Osteoblast (primary cell): ENCODE data around the gene PRKCA. TPM values are rescaled to one million over a fixed set of nuclear protein-coding genes. Genes with fewer than 3 reads are reported as not detected.

Source experiments
- DNase-seq: peaks from one replicate; pipeline ENCODE4 v3.0.0; 2011; ENCODE audit warnings: low spot score, mixed read lengths; ENCODE audit not compliant: insufficient read length; ENCODE audit errors: missing footprints
- H2AFZ ChIP-seq: 2 replicates; pipeline ENCODE4 v1.6.0; 2011; ENCODE audit warnings: mild to moderate bottlenecking, low read length
- H3K27ac ChIP-seq: 2 replicates; pipeline ENCODE4 v1.5.1; 2011; ENCODE audit warnings: mild to moderate bottlenecking, low read depth, low read length, moderate library complexity
- H3K27me3 ChIP-seq: 2 replicates; pipeline ENCODE4 v1.6.0; 2012; ENCODE audit warnings: mild to moderate bottlenecking, control low read depth, inconsistent platforms, low read length, moderate library complexity; ENCODE audit not compliant: insufficient read depth
- H3K36me3 ChIP-seq: 2 replicates; pipeline ENCODE4 v1.5.1; 2011; ENCODE audit warnings: mild to moderate bottlenecking, low read length, control low read depth, moderate library complexity; ENCODE audit not compliant: insufficient read depth
- H3K4me1 ChIP-seq: 2 replicates; pipeline ENCODE4 v1.5.1; 2011; ENCODE audit warnings: mild to moderate bottlenecking, low read length, control low read depth, moderate library complexity; ENCODE audit not compliant: insufficient read depth
- H3K4me2 ChIP-seq: 2 replicates; pipeline ENCODE4 v1.6.0; 2011; ENCODE audit warnings: mild to moderate bottlenecking, low read length; ENCODE audit not compliant: insufficient read depth
- H3K4me3 ChIP-seq: fragments of 200-600 bp; sonication (generic); 3 replicates; pipeline ENCODE4 v1.5.1; 2012; ENCODE audit warnings: mild to moderate bottlenecking, low read length, inconsistent platforms; ENCODE audit not compliant: insufficient read depth
- H3K79me2 ChIP-seq: 2 replicates; pipeline ENCODE4 v1.6.0; 2012; ENCODE audit warnings: mild to moderate bottlenecking, low read length, control low read depth, inconsistent platforms; ENCODE audit not compliant: insufficient read depth
- H3K9me3 ChIP-seq: 2 replicates; pipeline ENCODE4 v1.5.1; 2011; ENCODE audit warnings: low read depth, low read length, control low read depth
- H4K20me1 ChIP-seq: 2 replicates; pipeline ENCODE4 v1.6.0; 2012; ENCODE audit warnings: mild to moderate bottlenecking, low read length, control low read depth; ENCODE audit not compliant: insufficient read depth
- total RNA-seq: library from RNA; depleted of rRNA; stranded (reverse); fragments of >200 nt; gene quantifications from 2 replicates; pipeline ENCODE4 v1.2.3, GENCODE V29; 2012
- TF ChIP-seq, protein P1 (sequence below): IDR thresholded peaks from 2 replicates; pipeline ENCODE4 v1.5.1; 2011; ENCODE audit warnings: mild to moderate bottlenecking, low read depth, low read length, moderate library complexity; ENCODE audit errors: extremely low read depth

Gene PRKCA
- total RNA-seq, 1 donor = 46.0 TPM

DNA sequence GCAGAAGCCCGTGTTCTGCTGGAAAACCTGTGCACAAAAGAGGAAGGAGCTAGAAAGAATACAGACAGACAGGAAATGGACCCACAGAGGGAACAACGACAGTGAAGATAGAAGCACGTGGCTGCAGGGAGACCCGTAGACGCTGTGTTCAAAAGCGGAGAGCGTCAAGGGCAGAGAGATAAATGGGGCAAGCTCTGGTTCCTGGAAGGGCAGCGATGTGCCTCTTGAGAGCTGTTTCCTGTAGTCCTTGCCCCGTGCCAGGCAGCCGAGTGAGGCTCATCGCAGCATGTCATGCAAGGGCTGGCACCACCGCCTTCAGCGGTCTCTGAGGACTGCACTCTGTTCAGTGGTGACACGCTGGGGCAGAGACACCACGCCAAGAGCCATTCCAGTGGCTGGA lies 488.9 kb downstream of the PRKCA start:
- no peaks in the 10 kb centered on the region for H3K27me3 ChIP-seq
- no peak overlapping the region for H3K27ac ChIP-seq
- no peak overlapping the region for H2AFZ ChIP-seq
- H3K4me1 ChIP-seq = peaks cover 3% of the 10 kb centered on the region
- peaks cover 14% of the 10 kb centered on the region for H4K20me1 ChIP-seq
- H3K4me2 ChIP-seq = no peak overlapping the region
- H3K36me3 ChIP-seq = peaks cover 52% of the 10 kb centered on the region
- H3K79me2 ChIP-seq = no peaks in the 10 kb centered on the region
- H3K4me3 ChIP-seq = no peak overlapping the region
- TF ChIP-seq, protein P1, sequence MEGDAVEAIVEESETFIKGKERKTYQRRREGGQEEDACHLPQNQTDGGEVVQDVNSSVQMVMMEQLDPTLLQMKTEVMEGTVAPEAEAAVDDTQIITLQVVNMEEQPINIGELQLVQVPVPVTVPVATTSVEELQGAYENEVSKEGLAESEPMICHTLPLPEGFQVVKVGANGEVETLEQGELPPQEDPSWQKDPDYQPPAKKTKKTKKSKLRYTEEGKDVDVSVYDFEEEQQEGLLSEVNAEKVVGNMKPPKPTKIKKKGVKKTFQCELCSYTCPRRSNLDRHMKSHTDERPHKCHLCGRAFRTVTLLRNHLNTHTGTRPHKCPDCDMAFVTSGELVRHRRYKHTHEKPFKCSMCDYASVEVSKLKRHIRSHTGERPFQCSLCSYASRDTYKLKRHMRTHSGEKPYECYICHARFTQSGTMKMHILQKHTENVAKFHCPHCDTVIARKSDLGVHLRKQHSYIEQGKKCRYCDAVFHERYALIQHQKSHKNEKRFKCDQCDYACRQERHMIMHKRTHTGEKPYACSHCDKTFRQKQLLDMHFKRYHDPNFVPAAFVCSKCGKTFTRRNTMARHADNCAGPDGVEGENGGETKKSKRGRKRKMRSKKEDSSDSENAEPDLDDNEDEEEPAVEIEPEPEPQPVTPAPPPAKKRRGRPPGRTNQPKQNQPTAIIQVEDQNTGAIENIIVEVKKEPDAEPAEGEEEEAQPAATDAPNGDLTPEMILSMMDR = no peak
- no peaks in the 10 kb centered on the region for H3K9me3 ChIP-seq
- no peak for DNase-seq

DNA sequence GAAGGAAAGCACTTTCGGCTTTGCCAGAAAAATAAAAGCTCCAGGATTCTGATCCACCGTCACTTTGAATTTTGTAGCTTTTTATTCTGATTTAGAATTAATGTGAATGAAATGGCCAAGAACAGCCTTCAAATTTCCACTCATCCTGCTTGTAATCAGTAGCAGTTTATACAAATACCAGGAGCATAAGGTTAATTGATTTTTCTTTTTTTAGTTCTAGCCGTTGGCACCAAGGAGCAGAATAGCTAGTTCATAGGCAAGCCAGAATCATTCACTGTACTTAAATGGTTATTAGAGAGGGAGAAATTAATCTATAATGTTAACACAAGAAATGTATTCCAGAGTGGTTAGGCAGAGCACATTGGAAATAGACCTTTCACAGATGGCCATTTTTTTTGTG lies 491.4 kb downstream of the PRKCA start:
- no peak overlapping the region for H3K4me2 ChIP-seq
- DNase-seq = no peak
- peaks cover 3% of the 10 kb centered on the region for H3K4me1 ChIP-seq
- no peaks in the 10 kb centered on the region for H3K9me3 ChIP-seq
- H3K4me3 ChIP-seq = no peak overlapping the region
- no peak overlapping the region for H2AFZ ChIP-seq
- no peaks in the 10 kb centered on the region for H3K79me2 ChIP-seq
- H3K36me3 ChIP-seq = peaks cover 33% of the 10 kb centered on the region
- H4K20me1 ChIP-seq = peaks cover 12% of the 10 kb centered on the region
- H3K27ac ChIP-seq = no peak overlapping the region
- no peaks in the 10 kb centered on the region for H3K27me3 ChIP-seq
- TF ChIP-seq, protein P1 = no peak

DNA sequence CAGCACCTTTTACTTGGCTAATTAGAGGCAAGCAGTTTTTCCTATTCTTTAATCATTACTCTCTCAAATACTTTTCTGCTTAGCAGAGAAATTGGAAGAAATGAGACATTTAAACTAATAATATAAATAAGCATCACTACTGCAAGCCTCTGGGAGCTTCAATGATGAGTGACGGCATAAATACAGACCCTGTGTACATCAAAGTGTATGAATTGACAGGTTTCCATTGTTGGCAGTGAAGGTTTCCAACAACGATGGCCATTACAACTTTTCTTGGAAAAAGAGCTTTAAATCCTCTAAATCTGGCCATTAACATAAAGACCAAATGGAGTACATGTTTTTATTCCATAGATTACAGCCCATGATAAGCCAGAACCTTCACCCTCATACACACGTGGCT lies 493.1 kb downstream of the PRKCA start:
- peaks cover 33% of the 10 kb centered on the region for H3K36me3 ChIP-seq
- no peaks in the 10 kb centered on the region for H3K27me3 ChIP-seq
- H2AFZ ChIP-seq = no peak overlapping the region
- TF ChIP-seq, protein P1 = no peak
- H3K27ac ChIP-seq = no peak overlapping the region
- no peak overlapping the region for H3K4me3 ChIP-seq
- H3K4me1 ChIP-seq = no peaks in the 10 kb centered on the region
- H3K4me2 ChIP-seq = no peak overlapping the region
- no peak for DNase-seq
- no peaks in the 10 kb centered on the region for H3K9me3 ChIP-seq
- no peaks in the 10 kb centered on the region for H3K79me2 ChIP-seq
- peaks cover 6% of the 10 kb centered on the region for H4K20me1 ChIP-seq

DNA sequence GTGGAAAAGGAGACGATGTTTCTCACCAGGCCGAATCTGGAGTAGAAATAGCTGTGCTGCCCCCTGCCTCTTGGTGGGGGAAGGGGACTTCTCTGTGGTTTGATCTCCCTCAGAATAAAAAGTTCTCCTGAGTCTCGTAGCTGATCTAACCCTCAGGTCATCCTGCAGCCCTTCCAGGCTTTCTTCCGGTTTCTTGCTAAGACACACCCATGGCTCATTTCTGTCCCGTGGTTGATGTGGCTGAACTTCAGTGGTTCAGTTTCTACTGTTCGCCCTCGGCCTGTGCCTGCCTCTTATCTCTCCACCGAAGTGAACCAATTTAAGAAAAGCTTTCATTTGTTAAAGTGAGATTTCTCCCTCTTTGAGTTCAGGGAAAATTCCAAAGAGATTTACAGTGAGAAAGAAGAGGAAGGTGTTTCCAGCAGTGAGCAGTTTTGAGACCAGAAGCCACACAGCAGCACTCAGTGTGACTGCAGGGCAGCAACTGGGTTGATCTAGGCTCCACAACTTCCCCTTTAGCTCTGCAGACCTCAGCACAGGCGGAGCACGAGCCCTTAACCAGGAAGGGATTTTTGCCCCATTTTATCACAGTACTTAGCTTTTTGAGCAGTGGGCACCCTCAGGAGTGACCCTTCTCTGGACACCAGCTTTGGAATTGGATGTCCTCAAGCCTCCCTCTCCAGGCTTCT lies 497.6 kb downstream of the PRKCA start:
- no peak overlapping the region for H3K4me2 ChIP-seq
- H3K79me2 ChIP-seq = no peaks in the 10 kb centered on the region
- H3K36me3 ChIP-seq = peaks cover 30% of the 10 kb centered on the region
- no peaks in the 10 kb centered on the region for H3K9me3 ChIP-seq
- no peaks in the 10 kb centered on the region for H3K27me3 ChIP-seq
- H3K27ac ChIP-seq = no peak overlapping the region
- H2AFZ ChIP-seq = no peak overlapping the region
- TF ChIP-seq, protein P1 = no peak
- no peaks in the 10 kb centered on the region for H4K20me1 ChIP-seq
- no peak for DNase-seq
- no peak overlapping the region for H3K4me3 ChIP-seq
- no peaks in the 10 kb centered on the region for H3K4me1 ChIP-seq
